GM12891 (cell line): ENCODE results near the gene TMEM178B.

Source experiments
- SPI1 ChIP-seq: IDR thresholded peaks from 2 replicates; pipeline ENCODE4 v1.6.1; 2011; ENCODE audit warnings: low read depth, low read length, control low read depth
- TAF1 ChIP-seq: IDR thresholded peaks from 2 replicates; pipeline ENCODE4 v1.6.1; 2011; ENCODE audit warnings: low read depth, low read length, control low read depth

DNA sequence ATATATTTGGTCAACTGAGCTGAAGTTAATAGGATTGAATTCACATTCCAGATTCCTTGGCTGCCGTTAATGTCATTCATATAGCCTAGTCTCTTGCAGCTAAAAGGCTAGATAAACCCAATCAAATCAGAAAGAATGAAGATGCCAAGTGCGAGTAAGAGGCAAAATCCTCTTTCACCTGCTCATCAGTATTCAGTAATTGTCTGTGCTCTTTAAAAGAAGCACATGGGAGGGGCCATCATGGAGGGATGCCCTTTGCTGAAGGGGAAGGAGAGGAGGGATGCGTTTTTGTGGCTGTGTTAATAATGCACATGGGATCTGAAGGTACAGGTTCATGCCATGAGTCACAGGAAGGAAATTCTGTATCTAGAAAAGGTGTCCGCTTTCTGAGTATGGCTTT lies 232.2 kb downstream of the TMEM178B start:
- TF ChIP-seq TAF1 (no peak), SPI1 (no peak)
